Measurements from ENCODE around the gene FDXR. TPM values are rescaled to one million over a fixed set of nuclear protein-coding genes. Genes with fewer than 3 reads are reported as not detected.

FDXR gene
- total RNA-seq, 4 donors from 2014 or later, result 4.4 to 5.7 (median 5.2) TPM

DNA sequence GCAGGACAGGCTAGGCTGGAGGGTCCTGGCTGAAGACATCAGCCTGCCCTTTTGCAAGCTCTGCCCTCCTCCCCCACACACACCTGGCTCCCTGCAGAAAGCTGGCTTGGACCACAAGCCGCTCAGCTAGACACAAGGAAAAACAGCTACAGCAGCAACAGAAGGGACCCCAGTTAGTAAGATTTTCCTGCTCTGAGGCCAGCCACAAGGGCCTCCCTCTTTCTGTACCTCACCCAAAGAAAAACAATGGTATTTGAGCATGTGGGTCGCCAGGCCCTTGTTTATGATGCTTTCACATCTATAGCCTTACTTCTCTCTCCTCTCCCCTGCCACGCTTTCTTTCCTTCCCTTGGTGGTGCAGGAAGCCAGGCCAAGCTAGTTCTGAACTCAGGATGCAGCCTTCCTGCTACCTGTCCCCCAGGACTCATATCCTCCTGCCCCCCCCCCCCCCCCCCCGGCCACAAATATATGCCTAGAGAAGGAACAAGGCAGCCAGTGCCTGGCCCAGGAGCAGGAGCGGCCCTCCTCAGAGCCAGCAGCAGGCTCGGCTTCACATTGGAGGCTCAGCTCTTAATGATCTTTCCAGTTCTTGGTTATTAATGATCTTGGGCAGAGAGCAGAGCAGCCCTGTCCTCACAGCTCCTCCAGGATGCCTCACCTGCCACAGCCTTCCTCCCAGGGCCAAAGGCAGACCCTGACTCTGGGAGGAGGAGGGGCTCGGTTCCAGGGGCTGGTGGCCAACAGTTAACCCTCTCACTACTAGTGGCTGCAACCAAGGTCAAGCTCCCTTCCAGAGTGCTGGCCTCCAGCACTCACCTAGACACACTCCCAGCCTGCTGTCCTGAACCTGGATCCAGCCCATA is 32.6 kb downstream of the FDXR start:
- no peak for TF ChIP-seq CTCF (IDR thresholded peaks at IDR 0.05)
- ATAC-seq (ENCODE audit: low FRiP score) (no peak), DNase-seq (ENCODE audit: low spot score) (no peak)

GRCh38 chr17:74838274-74838673 is 34.5 kb downstream of the FDXR start:
- no peak for ATAC-seq (ENCODE audit: low FRiP score)
- no peak for DNase-seq (ENCODE audit: low spot score)
- TF ChIP-seq CTCF (IDR thresholded peaks at IDR 0.05), result no peak

DNA sequence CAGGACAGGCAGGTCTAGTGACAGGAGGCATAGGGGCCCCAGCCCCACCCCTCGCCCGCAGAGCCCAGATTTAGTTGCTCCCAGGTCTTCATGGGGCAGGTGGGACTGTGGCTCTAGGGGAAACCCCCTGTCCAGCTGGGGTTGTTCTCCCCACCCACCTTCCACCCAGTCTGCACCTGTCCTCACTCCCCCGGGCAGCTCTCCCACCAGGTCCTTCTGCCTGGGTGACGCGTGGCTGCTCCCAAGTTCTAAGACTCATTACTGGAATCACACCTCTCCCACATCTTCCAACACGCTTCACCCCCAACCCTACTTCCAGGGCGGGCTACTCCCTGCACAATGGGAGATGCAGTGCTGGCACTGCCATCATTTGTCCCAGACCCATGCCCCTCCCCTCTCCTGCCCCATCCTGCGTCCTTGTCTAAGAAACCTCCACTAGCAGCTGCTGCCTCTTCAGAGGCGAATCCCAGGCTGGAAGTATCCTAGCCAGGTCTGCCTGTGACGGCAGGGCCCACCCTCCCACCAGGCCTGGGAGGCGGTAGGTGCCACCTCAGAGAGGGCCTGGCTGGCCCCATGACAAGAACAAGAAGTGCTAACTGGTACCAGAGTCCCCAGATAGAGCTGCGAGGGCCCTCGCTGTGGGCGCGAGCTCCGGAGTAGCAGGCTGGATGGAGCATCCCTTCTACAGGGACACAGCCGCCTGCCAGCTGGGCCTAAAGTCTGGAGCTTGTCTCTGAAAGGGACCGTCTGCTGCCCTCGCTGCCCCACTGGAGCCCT is 35.9 kb downstream of the FDXR start:
- ATAC-seq (ENCODE audit: low FRiP score) (no peak), DNase-seq (ENCODE audit: low spot score) (no peak)
- no peak for TF ChIP-seq CTCF (IDR thresholded peaks at IDR 0.05)

GRCh38 chr17:74836191-74836590 is 36.6 kb downstream of the FDXR start:
- TF ChIP-seq CTCF (IDR thresholded peaks at IDR 0.05), result no peak
- no peak for ATAC-seq (ENCODE audit: low FRiP score)

GRCh38 chr17:74833501-74834377 is 39.1 kb downstream of the FDXR start:
- TF ChIP-seq CTCF (IDR thresholded peaks at IDR 0.05), result no peak
- no peak for ATAC-seq (ENCODE audit: low FRiP score)
- no peak for DNase-seq (ENCODE audit: low spot score)

More at GRCh38 chr17:74836191-74836590, 36.6 kb downstream of the FDXR start:
- no peak for DNase-seq (ENCODE audit: low spot score)

DNA sequence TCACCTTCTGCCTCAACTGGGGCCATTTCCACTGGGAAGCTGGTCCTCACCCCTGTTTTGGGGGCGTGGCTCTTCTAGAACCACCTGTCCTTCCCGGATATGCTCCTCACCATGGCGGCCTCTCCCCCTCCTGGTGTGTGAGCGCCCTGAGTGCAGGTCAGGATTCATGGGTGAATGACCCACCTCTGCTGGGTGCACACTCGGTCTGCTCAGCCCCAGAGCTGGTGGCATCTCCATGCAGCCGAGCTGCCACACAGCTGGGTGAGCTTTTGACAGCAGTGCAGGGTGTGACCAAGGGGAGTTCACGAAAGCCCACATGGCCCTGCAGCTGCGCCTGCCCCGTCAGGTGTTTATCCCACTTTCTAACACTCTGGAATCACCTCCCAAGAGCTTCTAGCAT is 40.4 kb downstream of the FDXR start:
- TF ChIP-seq CTCF (IDR thresholded peaks at IDR 0.05), result no peak
- DNase-seq (ENCODE audit: low spot score), result no peak
- no peak for ATAC-seq (ENCODE audit: low FRiP score)
